Activated CD8-positive, alpha-beta T cell treated with anti-CD3 and anti-CD28 coated beads for 36 hours (primary cell): ENCODE measurements around the gene GPX3. TPM values are rescaled to one million over a fixed set of nuclear protein-coding genes. Genes with fewer than 3 reads are reported as not detected.

Experiments used
- ATAC-seq: fragments of 200-7000 bp; cut with Tn5 transposase; one replicate; pipeline ENCODE4 v1.10.0; 2021; ENCODE audit warnings: mild to moderate bottlenecking, moderate library complexity
- CTCF ChIA-PET: fragments of 350-600 bp; sonication (Branson Sonifier 250); formaldehyde crosslinking; loops from one replicate; lab custom pipeline; 2021; ENCODE audit warnings: antibody characterized with exemption; lab: Charles Lee
- POLR2A ChIA-PET: fragments of 350-600 bp; sonication (Branson Sonifier 250); formaldehyde crosslinking; loops from one replicate; lab custom pipeline; 2021; ENCODE audit warnings: antibody characterized with exemption; lab: Charles Lee
- DNase-seq: peaks from one replicate; pipeline ENCODE4 v3.0.0-alpha.2; 2020
- H3K27ac Mint-ChIP-seq: one replicate; pipeline ENCODE4 v1.8.0; 2021; ENCODE audit warnings: mild to moderate bottlenecking, mixed read lengths
- H3K27me3 Mint-ChIP-seq: one replicate; pipeline ENCODE4 v1.8.0; 2021; ENCODE audit warnings: mixed read lengths
- H3K36me3 Mint-ChIP-seq: one replicate; pipeline ENCODE4 v1.8.0; 2021; ENCODE audit warnings: low read depth, mixed read lengths
- H3K4me1 Mint-ChIP-seq: one replicate; pipeline ENCODE4 v1.8.0; 2021; ENCODE audit warnings: low read depth, mixed read lengths
- H3K4me3 Mint-ChIP-seq: one replicate; pipeline ENCODE4 v1.8.0; 2021; ENCODE audit warnings: mild to moderate bottlenecking, moderate library complexity, mixed read lengths
- H3K9me3 Mint-ChIP-seq: one replicate; pipeline ENCODE4 v1.8.0; 2021; ENCODE audit warnings: mixed read lengths
- intact Hi-C: fragments of 100-400 bp; cut with micrococcal nuclease; formaldehyde crosslinking; loops from one replicate; pipeline ENCODE4 v1.10.0; 2022
- total RNA-seq, 2 experiments: library from RNA; stranded (reverse); gene quantifications; one replicate each; pipeline ENCODE4 v1.2.3, GENCODE V29; 2021
- TF ChIP-seq, protein P1 (sequence below): fragments of 200-600 bp; IDR thresholded peaks from one replicate; pipeline ENCODE4 v1.8.0; 2022; ENCODE audit warnings: antibody characterized with exemption, mild to moderate bottlenecking

Gene GPX3
- total RNA-seq, 2 experiments from 2014 or later: not detected

DNA sequence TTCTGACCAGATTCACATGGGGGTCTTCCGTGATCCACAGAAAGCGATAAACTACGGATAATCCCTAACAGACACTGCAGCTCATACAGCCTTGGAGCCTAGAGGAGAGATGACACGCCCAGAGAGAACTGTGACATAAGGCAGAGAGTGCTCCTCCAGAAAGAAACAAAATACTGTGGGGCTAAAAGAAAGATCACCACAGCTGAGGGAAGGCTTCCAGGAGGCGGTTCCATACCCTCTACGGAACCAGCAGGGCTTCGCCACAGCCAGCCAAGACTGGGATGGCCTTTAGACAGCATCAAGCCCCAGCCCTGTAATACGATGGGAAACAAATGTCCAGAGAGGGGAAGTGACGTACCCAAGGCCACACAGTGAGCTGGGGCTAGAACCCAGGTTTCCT, 19.3 kb downstream of the GPX3 start:
- peaks cover 6% of the 10 kb centered on the region for H3K4me1 Mint-ChIP-seq
- intact Hi-C loops: no loop called here
- CTCF ChIA-PET: interaction anchor here (1.1 to 2.5 kb wide), 5 partner anchors 8 to 124 kb away, joined by 3 to 18 read pairs (median 12); no protein-coding TSS in a partner anchor
- H3K4me3 Mint-ChIP-seq: no peak overlapping the region
- no peak overlapping the region for H3K27ac Mint-ChIP-seq
- no peak for DNase-seq
- H3K36me3 Mint-ChIP-seq: peaks cover 65% of the 10 kb centered on the region
- no peaks in the 10 kb centered on the region for H3K9me3 Mint-ChIP-seq
- POLR2A ChIA-PET: interaction anchor here (0.6 kb wide), 1 partner anchor 78 kb away, joined by 3 read pairs; no protein-coding TSS in a partner anchor
- H3K27me3 Mint-ChIP-seq: no peaks in the 10 kb centered on the region
- TF ChIP-seq, protein P1, sequence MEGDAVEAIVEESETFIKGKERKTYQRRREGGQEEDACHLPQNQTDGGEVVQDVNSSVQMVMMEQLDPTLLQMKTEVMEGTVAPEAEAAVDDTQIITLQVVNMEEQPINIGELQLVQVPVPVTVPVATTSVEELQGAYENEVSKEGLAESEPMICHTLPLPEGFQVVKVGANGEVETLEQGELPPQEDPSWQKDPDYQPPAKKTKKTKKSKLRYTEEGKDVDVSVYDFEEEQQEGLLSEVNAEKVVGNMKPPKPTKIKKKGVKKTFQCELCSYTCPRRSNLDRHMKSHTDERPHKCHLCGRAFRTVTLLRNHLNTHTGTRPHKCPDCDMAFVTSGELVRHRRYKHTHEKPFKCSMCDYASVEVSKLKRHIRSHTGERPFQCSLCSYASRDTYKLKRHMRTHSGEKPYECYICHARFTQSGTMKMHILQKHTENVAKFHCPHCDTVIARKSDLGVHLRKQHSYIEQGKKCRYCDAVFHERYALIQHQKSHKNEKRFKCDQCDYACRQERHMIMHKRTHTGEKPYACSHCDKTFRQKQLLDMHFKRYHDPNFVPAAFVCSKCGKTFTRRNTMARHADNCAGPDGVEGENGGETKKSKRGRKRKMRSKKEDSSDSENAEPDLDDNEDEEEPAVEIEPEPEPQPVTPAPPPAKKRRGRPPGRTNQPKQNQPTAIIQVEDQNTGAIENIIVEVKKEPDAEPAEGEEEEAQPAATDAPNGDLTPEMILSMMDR: no peak
- ATAC-seq: no peak

DNA sequence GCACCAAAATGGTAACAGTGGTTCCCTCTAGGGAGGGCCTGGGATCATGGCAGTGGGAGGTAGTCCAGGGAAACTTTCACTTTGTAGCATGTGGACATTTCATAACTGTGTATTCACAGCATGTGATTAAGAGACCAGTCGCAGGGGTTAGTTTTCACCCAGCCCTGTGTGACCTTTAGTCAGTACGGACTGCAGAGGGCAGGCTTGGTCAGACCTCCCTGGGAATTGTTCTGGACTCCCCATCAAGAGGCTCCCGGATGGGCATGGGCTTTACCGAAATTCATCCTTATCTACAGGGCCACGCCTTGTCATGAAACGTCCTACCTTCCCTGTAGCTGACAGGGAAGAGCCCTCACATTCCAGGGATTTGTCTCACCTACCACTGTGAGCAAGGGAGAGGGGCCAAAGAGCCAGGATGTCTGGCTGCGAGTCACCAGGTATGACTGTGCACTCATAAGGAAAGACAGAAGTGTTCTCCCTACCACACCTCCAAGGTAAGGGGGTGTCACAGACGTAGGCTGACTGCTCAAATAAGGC, 19.9 kb downstream of the GPX3 start:
- intact Hi-C loops: no loop called here
- Mint-ChIP-seq H3K9me3 (no peaks in the 10 kb centered on the region), H3K27me3 (no peaks in the 10 kb centered on the region), H3K4me3 (no peak overlapping the region), H3K27ac (no peak overlapping the region), H3K4me1 (peaks cover 6% of the 10 kb centered on the region), H3K36me3 (peaks cover 65% of the 10 kb centered on the region)
- POLR2A ChIA-PET: interaction anchor here (1.4 kb wide), 1 partner anchor 9 kb away, joined by 3 read pairs; no protein-coding TSS in a partner anchor
- DNase-seq (no peak), ATAC-seq (no peak)
- CTCF ChIA-PET: interaction anchor here (0.9 to 2.5 kb wide), 5 partner anchors 11 to 125 kb away, joined by 3 to 18 read pairs (median 5); no protein-coding TSS in a partner anchor
- TF ChIP-seq, protein P1: no peak

DNA sequence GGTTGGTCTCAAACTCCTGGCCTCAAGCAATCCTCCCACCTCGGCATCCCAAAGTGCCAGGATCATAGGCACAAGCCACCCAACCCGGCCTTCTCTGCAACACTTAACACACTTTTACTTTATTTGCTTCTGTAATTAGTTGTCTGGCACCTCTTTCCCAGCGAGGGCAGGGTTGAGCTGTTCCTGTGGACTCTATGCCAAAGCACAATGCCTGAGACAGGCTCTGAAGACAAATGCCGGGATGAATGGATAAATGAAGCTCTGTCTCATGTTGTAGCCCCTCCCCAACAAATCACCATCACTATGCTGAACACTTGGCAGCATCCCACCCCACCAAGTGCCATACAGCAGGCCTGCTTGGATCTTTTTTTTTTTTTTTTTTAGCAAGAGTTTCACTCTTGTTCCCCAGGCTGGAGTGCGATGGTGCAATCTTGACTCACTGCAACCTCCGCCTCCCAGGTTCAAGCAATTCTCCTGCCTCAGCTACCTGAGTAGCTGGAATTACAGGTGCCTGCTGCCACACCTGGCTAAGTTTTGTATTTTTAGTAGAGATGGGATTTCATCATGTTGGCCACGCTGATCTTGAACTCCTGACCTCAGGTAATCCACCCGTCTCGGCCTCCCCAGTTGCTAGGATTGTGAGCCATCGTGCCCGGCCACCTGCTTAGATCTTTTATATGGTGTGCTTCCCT, 21.3 kb downstream of the GPX3 start:
- H3K4me1 Mint-ChIP-seq: peaks cover 6% of the 10 kb centered on the region
- ATAC-seq: no peak
- CTCF ChIA-PET: interaction anchor here (0.7 to 2.2 kb wide), 6 partner anchors 8 to 123 kb away, joined by 3 to 12 read pairs (median 4); no protein-coding TSS in a partner anchor
- no peak overlapping the region for H3K4me3 Mint-ChIP-seq
- no peak for DNase-seq
- POLR2A ChIA-PET: interaction anchor here (1.4 kb wide), 1 partner anchor 11 kb away, joined by 3 read pairs; no protein-coding TSS in a partner anchor
- H3K27me3 Mint-ChIP-seq: no peaks in the 10 kb centered on the region
- intact Hi-C loops: no loop called here
- no peak overlapping the region for H3K27ac Mint-ChIP-seq
- peaks cover 68% of the 10 kb centered on the region for H3K36me3 Mint-ChIP-seq
- H3K9me3 Mint-ChIP-seq: no peaks in the 10 kb centered on the region
- TF ChIP-seq, protein P1: no peak

DNA sequence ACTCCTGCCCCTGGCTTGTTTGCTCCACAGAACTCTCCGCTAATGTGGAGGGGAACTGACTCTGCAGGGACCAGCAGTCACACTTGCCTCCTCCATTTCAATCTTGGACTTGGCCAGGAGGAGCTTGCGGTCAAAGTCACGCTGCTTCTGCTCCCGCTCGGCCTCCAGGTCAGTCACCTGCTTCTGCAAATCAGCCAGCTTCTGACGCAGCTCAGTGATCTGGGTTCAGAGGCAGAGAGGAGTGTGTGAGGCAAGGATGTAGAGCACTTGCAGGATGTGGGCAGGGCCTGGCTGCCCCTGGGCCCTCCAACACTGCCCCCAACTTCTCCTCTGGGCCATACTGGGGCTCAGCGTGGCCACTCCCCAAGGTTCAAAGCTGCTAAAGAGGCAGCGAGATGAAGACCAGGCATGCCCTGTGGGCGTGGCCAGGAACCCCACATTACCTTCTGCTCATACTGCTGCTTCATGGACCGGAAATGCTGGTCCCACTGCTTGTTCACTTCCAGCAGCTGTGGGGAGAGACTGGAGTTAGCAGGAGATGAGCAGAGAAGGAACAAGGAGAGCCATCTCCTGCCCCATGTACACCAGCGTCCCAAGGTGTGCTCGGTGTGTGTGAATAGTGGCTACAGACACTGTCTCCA, 22.2 kb downstream of the GPX3 start:
- ChIA-PET CTCF (interaction anchor here (0.7 to 2.2 kb wide), 5 partner anchors 9 to 84 kb away, joined by 3 to 12 read pairs (median 4); no protein-coding TSS in a partner anchor), POLR2A (no interaction called here)
- peaks cover 70% of the 10 kb centered on the region for H3K36me3 Mint-ChIP-seq

More for the DNA sequence above, 22.2 kb downstream of the GPX3 start:
- no peaks in the 10 kb centered on the region for H3K27me3 Mint-ChIP-seq
- ATAC-seq: no peak
- no peak overlapping the region for H3K27ac Mint-ChIP-seq
- H3K9me3 Mint-ChIP-seq: no peaks in the 10 kb centered on the region
- peaks cover 6% of the 10 kb centered on the region for H3K4me1 Mint-ChIP-seq
- H3K4me3 Mint-ChIP-seq: no peak overlapping the region
- TF ChIP-seq, protein P1: no peak
- DNase-seq: no peak
- intact Hi-C loops: no loop called here
